Endothelial cell of umbilical vein (primary cell): ENCODE measurements around the gene KLC3. TPM values are rescaled to one million over a fixed set of nuclear protein-coding genes. Genes with fewer than 3 reads are reported as not detected.

Source experiments
- BruUV-seq: library from RNA; stranded (reverse); fragments of 400-500 nt; replicated peaks from 2 replicates; lab custom pipeline; 2021; lab: Mats Ljungman, UMichigan
- CTCF ChIA-PET: fragments of 300-600, 350-600 bp; sonication (Branson Sonifier 250); formaldehyde crosslinking; loops from one replicate; lab custom pipeline; 2021; ENCODE audit warnings: antibody characterized with exemption, inconsistent platforms; lab: Charles Lee
- POLR2A ChIA-PET: fragments of 300-600, 350-600 bp; sonication (Branson Sonifier 250); formaldehyde crosslinking; loops from one replicate; lab custom pipeline; 2021; ENCODE audit warnings: antibody characterized with exemption, inconsistent platforms; lab: Charles Lee
- DNase-seq: peaks from one replicate; pipeline ENCODE4 v3.0.0-alpha.2; 2011; ENCODE audit warnings: low read depth, low spot score
- FAIRE-seq: peaks from 2 replicates; lab custom pipeline; 2011; peaks lifted over from hg19 to GRCh38; lab: Jason Lieb, UNC
- H2AFZ ChIP-seq: 2 replicates; pipeline ENCODE4 v1.6.0; 2012; ENCODE audit warnings: low read depth, low read length, control low read depth, inconsistent platforms
- H3K27ac ChIP-seq: 2 replicates; pipeline ENCODE4 v1.5.1; 2011; ENCODE audit warnings: low read depth, mild to moderate bottlenecking, control low read depth, low read length, moderate library complexity; ENCODE audit not compliant: insufficient read depth
- H3K27me3 ChIP-seq, 2 experiments: 2 replicates each; pipeline versions ENCODE4 v1.6.0 to v1.6.1; 2011; ENCODE audit warnings: low read length in 2 of 2, mixed read lengths in 1 of 2; ENCODE audit not compliant: control insufficient read depth in 2 of 2, insufficient read depth in 2 of 2
- H3K36me3 ChIP-seq, 2 experiments: 2 replicates in 1 of 2; 3 replicates in 1 of 2; pipeline ENCODE4 v1.5.1; 2011; ENCODE audit warnings: low read length in 2 of 2, mild to moderate bottlenecking in 1 of 2, moderate library complexity in 1 of 2; ENCODE audit not compliant: control insufficient read depth in 2 of 2, insufficient read depth in 2 of 2; ENCODE audit errors: extremely low read depth in 1 of 2
- H3K4me1 ChIP-seq: 3 replicates; pipeline ENCODE4 v1.5.1; 2011; ENCODE audit warnings: mild to moderate bottlenecking, low read length; ENCODE audit not compliant: control insufficient read depth, insufficient read depth; ENCODE audit errors: extremely low read depth
- H3K4me2 ChIP-seq: 2 replicates; pipeline ENCODE4 v1.6.1; 2011; ENCODE audit warnings: low read length, control low read depth, mixed read lengths; ENCODE audit not compliant: insufficient read depth
- H3K4me3 ChIP-seq, 3 experiments: fragments of 200-600 bp in 1 of 3; sonication (generic), shearing (Covaris generic) in 1 of 3; replicated peaks in 1 of 3; 2 replicates each; pipeline ENCODE4 v1.5.1; 2011 to 2016; ENCODE audit warnings: control low read depth in 3 of 3, low read length in 3 of 3, mild to moderate bottlenecking in 2 of 3, inconsistent platforms in 1 of 3, low read depth in 1 of 3, moderate library complexity in 1 of 3; ENCODE audit not compliant: insufficient read depth in 1 of 3
- H3K79me2 ChIP-seq: 2 replicates; pipeline ENCODE4 v1.6.0; 2012; ENCODE audit warnings: low read length, inconsistent platforms; ENCODE audit not compliant: control insufficient read depth, insufficient read depth
- H3K9ac ChIP-seq: replicated peaks from 2 replicates; pipeline ENCODE3; 2011; ENCODE audit warnings: low read length, control low read depth; ENCODE audit not compliant: insufficient read depth; ENCODE audit errors: extremely low read depth
- H3K9me1 ChIP-seq: replicated peaks from 3 replicates; pipeline ENCODE4 v1.6.0; 2011; ENCODE audit warnings: mild to moderate bottlenecking, low read length; ENCODE audit not compliant: control insufficient read depth, insufficient read depth; ENCODE audit errors: extremely low read depth
- H3K9me3 ChIP-seq: replicated peaks from 2 replicates; pipeline ENCODE4 v1.5.1; 2012; ENCODE audit warnings: low read length, inconsistent platforms; ENCODE audit not compliant: control insufficient read depth, insufficient read depth
- H4K20me1 ChIP-seq: replicated peaks from 2 replicates; pipeline ENCODE3; 2011; ENCODE audit warnings: mild to moderate bottlenecking, low read length; ENCODE audit not compliant: control insufficient read depth, insufficient read depth; ENCODE audit errors: extremely low read depth
- EZH2 ChIP-seq: IDR thresholded peaks from 2 replicates; pipeline ENCODE4 v1.6.1; 2012; ENCODE audit warnings: borderline replicate concordance, low read depth, mild to moderate bottlenecking, moderate library complexity, low read length, inconsistent platforms; ENCODE audit not compliant: severe bottlenecking
- FOS ChIP-seq: IDR thresholded peaks from 2 replicates; pipeline ENCODE4 v1.6.1; 2011; ENCODE audit warnings: mild to moderate bottlenecking, low read length, moderate library complexity, borderline replicate concordance; ENCODE audit not compliant: insufficient read depth
- GATA2 ChIP-seq: IDR thresholded peaks from 2 replicates; pipeline ENCODE4 v1.7.0; 2011; ENCODE audit warnings: low read depth, mild to moderate bottlenecking, moderate library complexity, mixed read lengths, low read length; ENCODE audit not compliant: insufficient read length, insufficient read depth
- JUN ChIP-seq: IDR thresholded peaks from 2 replicates; pipeline ENCODE4 v1.6.1; 2011; ENCODE audit warnings: borderline replicate concordance, low read depth; ENCODE audit not compliant: insufficient read length, insufficient read depth
- MYC ChIP-seq: IDR thresholded peaks from one replicate; pipeline ENCODE4 v1.6.1; 2011; ENCODE audit warnings: mild to moderate bottlenecking, low read depth, low read length
- POLR2A ChIP-seq: IDR thresholded peaks from 2 replicates; pipeline ENCODE4 v1.6.1; 2012; ENCODE audit warnings: low read depth, mild to moderate bottlenecking, control low read depth, low read length
- POLR2AphosphoS5 ChIP-seq: IDR thresholded peaks from 2 replicates; pipeline ENCODE4 v1.6.1; 2012; ENCODE audit warnings: low read depth, mild to moderate bottlenecking, control low read depth, low read length, moderate library complexity; ENCODE audit not compliant: insufficient read depth
- dilution Hi-C: fragments of 300-500 bp; cut with MboI; formaldehyde crosslinking; loops from one replicate; pipeline ENCODE4 v1.15.0; 2019; ENCODE audit warnings: low sequenced_read_pairs; ENCODE audit not compliant: extremely low pct_ligation_motif_present
- intact Hi-C: fragments of 100-400 bp; cut with micrococcal nuclease; formaldehyde crosslinking; loops from one replicate; pipeline ENCODE4 v1.10.0; 2022
- polyA plus RNA-seq, 4 experiments: library from polyadenylated mRNA; depleted of rRNA in 3 of 4; stranded (reverse) in 3 of 4; unstranded in 1 of 4; fragments of >200 nt; gene quantifications; 2 replicates each; pipeline versions ENCODE4 v1.2.1 to v1.2.3, GENCODE V29; 2011 to 2012; ENCODE audit warnings: missing spikeins in 1 of 4
- total RNA-seq: library from RNA; stranded (reverse); gene quantifications from 2 replicates; pipeline ENCODE4 v1.2.3, GENCODE V29; 2021
- TF ChIP-seq, protein P1 (sequence below), 2 donors: IDR thresholded peaks; 1 replicate in 1 of 2; 2 replicates in 1 of 2; pipeline ENCODE4 v1.5.1; 2011; ENCODE audit warnings: low read length in 2 of 2, mild to moderate bottlenecking in 2 of 2, moderate library complexity in 2 of 2, control low read depth in 1 of 2, inconsistent platforms in 1 of 2, low read depth in 1 of 2; ENCODE audit not compliant: insufficient read depth in 1 of 2; ENCODE audit errors: extremely low read depth in 1 of 2
- TF ChIP-seq, protein P2 (sequence below): IDR thresholded peaks from 2 replicates; pipeline ENCODE4 v1.6.1; 2011; ENCODE audit not compliant: insufficient read depth, insufficient read length

The KLC3 gene
- total and polyA plus RNA-seq, 2 donors (not counting 3 experiments of a cell fraction or from before 2014, with no cell fraction given) = not detected

DNA sequence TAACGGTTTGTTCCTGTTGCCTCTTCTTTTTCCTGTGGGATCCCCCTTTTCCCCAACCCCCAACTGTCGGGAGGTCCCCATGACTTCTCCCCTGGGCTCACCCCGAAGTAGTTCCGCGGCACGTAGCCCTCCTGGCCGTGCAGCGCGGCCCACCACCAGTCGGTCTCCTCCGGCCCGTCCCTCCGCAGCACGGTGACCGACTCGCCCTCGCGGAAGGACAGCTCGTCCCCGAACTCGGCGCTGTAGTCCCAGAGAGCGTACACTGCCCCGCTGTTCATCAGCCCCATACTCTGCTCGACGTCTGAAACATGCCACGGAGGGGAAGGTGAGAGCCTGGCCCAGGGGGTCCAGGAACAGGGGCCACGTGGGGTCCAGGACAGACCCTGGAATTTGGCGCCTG lies 41.9 kb downstream of the KLC3 start:
- intact Hi-C loops = no loop called here
- Histone ChIP-seq H3K9ac (no peak overlapping the region), H3K27me3 (peaks cover 0 to 3% of the 10 kb centered on the region in 2 experiments), H2AFZ (no peak overlapping the region), H3K9me3 (no peaks in the 10 kb centered on the region), H3K4me2 (no peak overlapping the region), H3K27ac (no peak overlapping the region), H4K20me1 (no peaks in the 10 kb centered on the region), H3K36me3 (no peaks in the 10 kb centered on the region), H3K4me3 (no peak overlapping the region), H3K9me1 (no peaks in the 10 kb centered on the region), H3K79me2 (no peaks in the 10 kb centered on the region), H3K4me1 (peaks cover 8% of the 10 kb centered on the region)
- CTCF ChIA-PET = no interaction called here
- POLR2A ChIA-PET = no interaction called here
- DNase-seq = no peak
- FAIRE-seq = no peak
- dilution Hi-C loops = no loop called here
- no TSS peak for BruUV-seq
- TF ChIP-seq GATA2 = no peak
- no peak for TF ChIP-seq JUN
- TF ChIP-seq, protein P1, sequence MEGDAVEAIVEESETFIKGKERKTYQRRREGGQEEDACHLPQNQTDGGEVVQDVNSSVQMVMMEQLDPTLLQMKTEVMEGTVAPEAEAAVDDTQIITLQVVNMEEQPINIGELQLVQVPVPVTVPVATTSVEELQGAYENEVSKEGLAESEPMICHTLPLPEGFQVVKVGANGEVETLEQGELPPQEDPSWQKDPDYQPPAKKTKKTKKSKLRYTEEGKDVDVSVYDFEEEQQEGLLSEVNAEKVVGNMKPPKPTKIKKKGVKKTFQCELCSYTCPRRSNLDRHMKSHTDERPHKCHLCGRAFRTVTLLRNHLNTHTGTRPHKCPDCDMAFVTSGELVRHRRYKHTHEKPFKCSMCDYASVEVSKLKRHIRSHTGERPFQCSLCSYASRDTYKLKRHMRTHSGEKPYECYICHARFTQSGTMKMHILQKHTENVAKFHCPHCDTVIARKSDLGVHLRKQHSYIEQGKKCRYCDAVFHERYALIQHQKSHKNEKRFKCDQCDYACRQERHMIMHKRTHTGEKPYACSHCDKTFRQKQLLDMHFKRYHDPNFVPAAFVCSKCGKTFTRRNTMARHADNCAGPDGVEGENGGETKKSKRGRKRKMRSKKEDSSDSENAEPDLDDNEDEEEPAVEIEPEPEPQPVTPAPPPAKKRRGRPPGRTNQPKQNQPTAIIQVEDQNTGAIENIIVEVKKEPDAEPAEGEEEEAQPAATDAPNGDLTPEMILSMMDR (IDR thresholded peaks at IDR 0.05; ENCODE audit: extremely low read depth in 1 of 2, insufficient read depth in 1 of 2, low read depth in 1 of 2, low read length in 2 of 2) = no peak
- no peak for TF ChIP-seq MYC
- TF ChIP-seq EZH2 = no peak
- no peak for TF ChIP-seq POLR2A
- TF ChIP-seq POLR2AphosphoS5 = no peak
- TF ChIP-seq, protein P2, sequence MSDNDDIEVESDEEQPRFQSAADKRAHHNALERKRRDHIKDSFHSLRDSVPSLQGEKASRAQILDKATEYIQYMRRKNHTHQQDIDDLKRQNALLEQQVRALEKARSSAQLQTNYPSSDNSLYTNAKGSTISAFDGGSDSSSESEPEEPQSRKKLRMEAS = no peak
- no peak for TF ChIP-seq FOS
